Skeletal muscle satellite cell (primary cell): Measurements from ENCODE around the gene KCNH2.

Experiments
- H3K27me3 ChIP-seq: 2 replicates; pipeline ENCODE4 v1.7.0; 2013; ENCODE audit warnings: low read length; ENCODE audit not compliant: control insufficient read depth, insufficient read depth
- H3K36me3 ChIP-seq: 2 replicates; pipeline ENCODE4 v1.7.0; 2013; ENCODE audit warnings: mild to moderate bottlenecking, control low read depth, low read length; ENCODE audit not compliant: insufficient read depth
- H3K4me1 ChIP-seq: 2 replicates; pipeline ENCODE4 v1.7.0; 2013; ENCODE audit warnings: low read length; ENCODE audit not compliant: control insufficient read depth, insufficient read depth
- H3K4me2 ChIP-seq: 2 replicates; pipeline ENCODE4 v1.7.0; 2013; ENCODE audit warnings: mild to moderate bottlenecking, low read length
- H3K4me3 ChIP-seq: 2 replicates; pipeline ENCODE4 v1.7.0; 2013; ENCODE audit warnings: low read length
- H3K9ac ChIP-seq: 2 replicates; pipeline ENCODE4 v1.7.0; 2013; ENCODE audit warnings: mild to moderate bottlenecking, low read depth, low read length, moderate library complexity
- H3K9me3 ChIP-seq: replicated peaks from 2 replicates; pipeline ENCODE4 v1.7.0; 2013; ENCODE audit warnings: mild to moderate bottlenecking, control low read depth, low read length

The KCNH2 gene

DNA sequence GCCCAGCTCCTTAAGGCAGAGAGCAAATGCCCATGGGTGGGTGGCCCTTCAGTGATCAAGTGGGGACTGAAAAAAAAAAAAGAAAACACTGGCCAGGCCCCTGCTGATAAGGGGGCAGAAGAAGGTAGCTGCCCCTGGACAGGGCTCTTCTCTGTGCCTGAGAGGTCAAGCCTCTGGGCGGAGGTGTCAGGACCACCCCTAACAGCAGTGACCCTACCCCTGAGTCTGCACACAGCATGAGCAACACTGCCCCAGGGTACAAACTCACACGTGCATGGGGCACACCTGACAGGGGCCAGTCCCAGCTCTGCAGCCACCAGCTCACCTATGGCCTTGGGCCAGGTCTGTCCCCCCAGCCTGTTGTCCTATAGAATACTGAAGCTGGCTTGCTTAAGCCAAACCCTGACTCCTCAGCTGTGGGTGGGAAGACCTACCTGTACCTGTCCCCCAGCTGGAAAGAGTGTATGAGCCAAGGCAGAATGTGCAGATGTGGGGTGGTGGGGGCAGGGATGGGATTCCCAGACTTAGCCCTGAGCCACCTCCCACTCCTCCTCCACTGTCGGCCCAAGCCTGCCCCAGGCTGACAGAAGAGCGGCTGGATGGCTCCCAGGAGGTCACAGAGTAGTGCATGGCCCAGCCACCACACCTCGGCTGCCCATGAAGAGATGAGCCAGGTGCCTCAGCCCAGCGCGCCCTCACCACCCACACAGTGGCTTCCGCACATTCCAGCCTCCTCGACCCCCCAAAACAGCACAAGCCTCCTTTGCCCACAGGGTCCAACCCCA is 23.7 kb downstream of the KCNH2 start:
- H3K9ac ChIP-seq = no peak overlapping the region
- H3K9me3 ChIP-seq = no peaks in the 10 kb centered on the region
- H3K4me1 ChIP-seq = peaks cover 7% of the 10 kb centered on the region
- H3K27me3 ChIP-seq = peaks cover 12% of the 10 kb centered on the region
- no peak overlapping the region for H3K4me2 ChIP-seq
- no peak overlapping the region for H3K4me3 ChIP-seq
- no peaks in the 10 kb centered on the region for H3K36me3 ChIP-seq

DNA sequence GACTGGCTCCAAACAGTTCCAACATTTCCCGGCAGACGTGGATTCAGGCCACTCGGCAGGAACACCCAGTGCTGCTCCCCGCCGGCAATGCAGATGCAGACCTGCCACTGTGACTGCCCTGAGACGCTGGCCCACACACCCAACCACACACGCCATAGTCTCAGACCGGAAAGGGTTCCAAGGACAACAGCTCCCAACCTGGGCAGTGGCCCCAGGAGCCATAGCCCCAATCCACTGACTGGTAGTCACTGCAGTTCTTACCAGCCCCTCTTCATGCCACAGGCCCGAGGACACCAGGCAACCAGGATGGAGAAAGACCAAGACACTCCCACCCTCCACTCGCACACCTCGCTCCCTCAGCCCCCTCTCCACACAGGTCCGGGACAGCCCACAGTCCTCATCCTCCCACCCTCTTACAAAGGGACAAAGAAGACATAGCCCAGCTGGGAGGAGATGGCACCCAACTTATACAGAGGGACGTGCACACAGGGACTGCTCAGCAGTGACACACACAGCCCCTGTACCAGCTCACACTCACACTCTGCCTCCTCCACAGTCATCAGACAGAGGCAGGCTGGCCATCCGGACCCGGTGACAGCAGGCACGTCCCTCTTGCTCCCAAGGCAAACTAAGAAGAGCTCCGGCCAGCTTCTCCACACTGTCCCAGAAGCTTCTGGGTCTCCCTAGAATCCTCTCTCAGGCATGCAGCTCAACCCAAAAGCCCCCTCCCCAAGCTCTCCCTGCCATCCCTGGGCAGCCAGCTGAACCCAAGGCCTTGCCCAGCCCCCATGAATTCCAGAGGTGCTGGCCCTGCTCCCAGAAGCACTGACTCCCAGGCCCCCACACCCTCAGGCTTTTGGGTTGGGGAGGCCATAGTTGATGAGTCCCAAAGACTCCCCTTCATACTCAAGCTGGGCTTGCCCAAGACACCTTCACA is 24.8 kb downstream of the KCNH2 start:
- Histone ChIP-seq H3K9me3 (no peaks in the 10 kb centered on the region), H3K4me2 (no peak overlapping the region), H3K4me3 (no peak overlapping the region), H3K9ac (no peak overlapping the region), H3K4me1 (peaks cover 7% of the 10 kb centered on the region), H3K36me3 (no peaks in the 10 kb centered on the region), H3K27me3 (peaks cover 12% of the 10 kb centered on the region)

DNA sequence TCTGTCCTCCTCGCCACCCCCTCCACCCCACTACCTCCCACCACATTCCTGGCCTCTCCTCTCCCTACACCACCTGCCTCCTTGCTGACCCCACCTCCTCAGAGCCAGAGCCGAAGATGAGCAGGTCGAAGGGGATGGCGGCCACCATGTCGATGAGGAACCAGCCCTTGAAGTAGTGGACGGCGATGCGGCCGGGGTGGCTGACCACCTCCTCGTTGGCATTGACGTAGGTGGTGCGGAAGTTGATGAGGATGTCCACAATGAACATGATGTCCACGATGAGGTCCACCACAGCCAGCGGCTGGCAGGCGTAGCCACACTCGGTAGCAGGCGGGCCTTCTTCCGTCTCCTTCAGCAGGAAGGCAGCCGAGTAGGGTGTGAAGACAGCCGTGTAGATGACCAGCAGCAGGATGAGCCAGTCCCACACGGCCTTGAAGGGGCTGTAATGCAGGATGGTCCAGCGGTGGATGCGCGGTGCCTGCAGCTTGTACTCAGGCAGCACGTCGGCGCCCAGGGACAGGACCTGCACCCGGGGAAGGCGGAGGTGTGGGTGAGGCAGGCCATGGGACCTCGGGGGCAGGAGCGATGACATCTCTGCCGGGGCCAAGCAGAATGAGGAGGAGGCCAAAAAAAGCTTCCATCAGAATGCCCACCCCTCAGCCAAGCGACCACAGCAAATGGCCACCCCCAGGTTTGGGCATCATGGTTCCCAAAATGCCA is 25.6 kb downstream of the KCNH2 start:
- Histone ChIP-seq H3K9me3 (no peaks in the 10 kb centered on the region), H3K4me2 (no peak overlapping the region), H3K27me3 (peaks cover 12% of the 10 kb centered on the region), H3K9ac (no peak overlapping the region), H3K4me3 (no peak overlapping the region), H3K36me3 (no peaks in the 10 kb centered on the region), H3K4me1 (peaks cover 7% of the 10 kb centered on the region)

DNA sequence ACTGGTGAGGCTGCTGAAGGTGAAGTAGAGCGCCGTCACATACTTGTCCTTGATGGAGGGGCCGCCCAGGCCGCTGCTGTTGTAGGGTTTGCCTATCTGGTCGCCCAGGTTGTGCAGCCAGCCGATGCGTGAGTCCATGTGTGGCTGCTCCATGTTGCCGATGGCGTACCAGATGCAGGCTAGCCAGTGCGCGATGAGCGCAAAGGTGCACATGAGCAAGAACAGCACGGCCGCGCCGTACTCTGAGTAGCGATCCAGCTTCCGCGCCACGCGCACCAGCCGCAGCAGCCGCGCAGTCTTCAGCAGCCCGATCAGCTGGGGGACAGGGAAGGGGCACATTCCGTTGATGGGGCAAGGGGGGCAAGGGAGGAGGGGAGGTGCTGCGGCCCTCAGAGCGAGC is 26.6 kb downstream of the KCNH2 start:
- Histone ChIP-seq H3K9ac (no peak overlapping the region), H3K4me1 (peaks cover 7% of the 10 kb centered on the region), H3K9me3 (no peaks in the 10 kb centered on the region), H3K4me3 (no peak overlapping the region), H3K4me2 (no peak overlapping the region), H3K36me3 (no peaks in the 10 kb centered on the region), H3K27me3 (peaks cover 12% of the 10 kb centered on the region)

DNA sequence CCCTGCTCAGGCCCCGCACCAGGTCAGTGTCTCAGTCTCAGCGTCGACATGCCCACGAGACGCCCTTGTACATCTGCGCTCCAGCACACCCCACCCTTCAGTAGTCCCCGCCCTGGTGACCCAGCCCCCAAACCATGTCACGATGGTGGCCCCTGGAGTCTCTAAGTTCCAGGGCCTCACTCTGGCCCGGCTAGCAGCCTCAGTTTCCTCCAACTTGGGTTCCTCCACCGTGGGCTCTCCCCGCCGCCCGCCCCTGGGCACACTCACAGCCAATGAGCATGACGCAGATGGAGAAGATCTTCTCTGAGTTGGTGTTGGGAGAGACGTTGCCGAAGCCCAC is 27.0 kb downstream of the KCNH2 start:
- no peak overlapping the region for H3K4me2 ChIP-seq
- H3K4me1 ChIP-seq = peaks cover 6% of the 10 kb centered on the region
- peaks cover 11% of the 10 kb centered on the region for H3K27me3 ChIP-seq

DNA sequence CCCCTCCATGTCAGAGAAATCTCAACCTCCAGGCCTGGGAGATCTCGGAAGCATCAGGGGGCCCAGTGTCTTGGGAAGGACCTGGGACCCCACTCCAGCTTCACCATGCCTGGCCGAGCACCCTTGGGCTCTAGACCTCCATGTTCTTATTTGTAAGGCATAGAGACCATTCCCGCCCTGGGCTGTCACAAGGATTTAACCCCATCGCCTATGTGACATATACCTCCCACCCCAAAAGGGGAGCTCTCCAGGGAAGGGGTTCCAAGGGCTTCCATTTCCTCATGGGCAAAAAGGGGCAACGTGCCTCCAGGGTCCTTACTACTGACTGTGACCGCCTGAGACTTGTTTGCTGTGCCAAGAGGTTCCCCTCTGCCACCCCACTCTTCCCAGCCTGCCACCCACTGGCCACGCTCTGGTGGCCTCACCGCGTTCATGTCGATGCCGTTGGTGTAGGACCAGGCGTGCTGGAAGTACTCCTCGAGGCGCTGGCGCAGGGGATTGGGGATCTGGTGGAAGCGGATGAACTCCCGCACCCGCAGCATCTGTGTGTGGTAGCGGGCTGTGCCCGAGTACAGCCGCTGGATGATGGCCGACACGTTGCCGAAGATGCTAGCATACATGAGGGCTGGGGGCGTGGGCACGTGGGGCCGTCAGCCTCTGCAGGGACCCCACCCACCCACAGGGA is 27.5 kb downstream of the KCNH2 start:
- Histone ChIP-seq H3K36me3 (no peaks in the 10 kb centered on the region), H3K27me3 (peaks cover 7% of the 10 kb centered on the region), H3K4me3 (no peak overlapping the region), H3K9me3 (no peaks in the 10 kb centered on the region), H3K4me1 (peaks cover 3% of the 10 kb centered on the region), H3K4me2 (no peak overlapping the region), H3K9ac (no peak overlapping the region)

More for the DNA sequence above, 27.0 kb downstream of the KCNH2 start:
- Histone ChIP-seq H3K9ac (no peak overlapping the region), H3K9me3 (no peaks in the 10 kb centered on the region), H3K4me3 (no peak overlapping the region), H3K36me3 (no peaks in the 10 kb centered on the region)

DNA sequence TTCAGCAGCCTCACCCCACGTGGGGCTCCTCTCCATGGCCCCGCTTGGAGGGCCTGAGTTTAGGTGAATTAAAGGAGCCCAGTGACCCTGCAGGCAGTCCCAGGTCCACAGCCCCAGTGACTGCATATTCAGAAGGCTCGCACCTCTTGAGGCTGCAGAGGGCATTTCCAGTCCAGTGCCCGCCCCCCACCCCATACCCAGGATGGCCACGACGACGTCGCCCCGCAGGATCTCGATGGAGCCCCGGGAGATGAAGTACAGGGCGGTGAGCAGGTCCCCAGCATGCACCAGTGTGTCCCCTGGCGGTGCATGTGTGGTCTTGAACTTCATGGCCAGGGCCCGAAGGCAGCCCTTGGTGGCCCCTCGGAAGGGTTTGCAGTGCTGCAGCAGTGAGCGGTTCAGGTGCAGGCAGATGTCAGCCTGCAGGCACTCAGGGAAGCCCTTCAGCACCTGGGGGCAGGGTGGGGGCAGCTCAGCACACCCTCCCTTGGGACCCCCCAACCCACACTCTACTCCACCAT is 28.1 kb downstream of the KCNH2 start:
- Histone ChIP-seq H3K4me3 (no peak overlapping the region), H3K4me2 (no peak overlapping the region), H3K9ac (no peak overlapping the region), H3K36me3 (no peaks in the 10 kb centered on the region), H3K27me3 (peaks cover 2% of the 10 kb centered on the region), H3K4me1 (no peaks in the 10 kb centered on the region), H3K9me3 (no peaks in the 10 kb centered on the region)

DNA sequence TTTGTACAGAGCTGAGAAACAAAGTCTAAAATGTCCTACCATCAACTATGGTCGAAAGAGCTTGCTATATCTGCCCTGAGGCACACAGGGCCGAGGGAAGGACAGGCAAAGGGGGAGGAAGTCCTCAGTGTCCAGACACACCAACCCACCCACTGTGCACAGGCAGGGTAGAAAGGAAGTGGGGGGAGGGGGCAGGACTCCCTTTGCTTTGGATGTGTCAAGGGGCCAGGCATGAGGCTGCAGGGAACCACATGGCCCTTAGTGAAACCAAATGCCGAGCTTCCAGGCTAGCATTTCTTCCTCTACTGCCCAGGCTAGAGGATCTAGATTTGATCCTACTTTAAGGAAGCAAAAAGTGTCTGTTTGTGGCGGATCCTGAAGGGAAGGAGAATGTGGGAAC is 28.6 kb downstream of the KCNH2 start:
- Histone ChIP-seq H3K36me3 (no peaks in the 10 kb centered on the region), H3K27me3 (no peaks in the 10 kb centered on the region)

DNA sequence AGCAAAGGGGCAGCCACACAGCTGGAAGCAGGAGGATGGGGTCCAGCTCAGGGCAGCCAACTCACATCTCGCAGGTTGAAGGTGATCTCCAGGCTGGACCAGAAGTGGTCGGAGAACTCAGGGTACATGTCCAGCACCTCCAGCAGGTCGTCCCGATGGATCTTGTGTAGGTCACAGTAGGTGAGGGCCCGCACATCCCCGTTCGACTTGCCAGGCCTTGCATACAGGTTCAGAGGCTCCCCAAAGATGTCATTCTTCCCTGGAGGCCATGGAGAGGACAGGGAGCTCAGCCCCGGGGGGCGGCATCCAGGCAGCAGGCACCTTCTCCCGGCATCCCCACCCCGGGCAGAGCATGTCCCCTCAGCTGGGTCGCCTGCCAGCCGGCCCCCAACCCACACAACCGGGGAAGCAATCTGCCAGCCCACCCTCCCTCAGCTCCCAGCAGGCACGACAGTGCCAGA is 29.3 kb downstream of the KCNH2 start:
- Histone ChIP-seq H3K4me1 (no peaks in the 10 kb centered on the region), H3K4me3 (no peak overlapping the region), H3K9ac (no peak overlapping the region), H3K9me3 (no peaks in the 10 kb centered on the region), H3K27me3 (no peaks in the 10 kb centered on the region), H3K36me3 (no peaks in the 10 kb centered on the region), H3K4me2 (no peak overlapping the region)

More for the DNA sequence above, 28.6 kb downstream of the KCNH2 start:
- Histone ChIP-seq H3K4me3 (no peak overlapping the region), H3K4me1 (no peaks in the 10 kb centered on the region), H3K9me3 (no peaks in the 10 kb centered on the region), H3K9ac (no peak overlapping the region), H3K4me2 (no peak overlapping the region)

DNA sequence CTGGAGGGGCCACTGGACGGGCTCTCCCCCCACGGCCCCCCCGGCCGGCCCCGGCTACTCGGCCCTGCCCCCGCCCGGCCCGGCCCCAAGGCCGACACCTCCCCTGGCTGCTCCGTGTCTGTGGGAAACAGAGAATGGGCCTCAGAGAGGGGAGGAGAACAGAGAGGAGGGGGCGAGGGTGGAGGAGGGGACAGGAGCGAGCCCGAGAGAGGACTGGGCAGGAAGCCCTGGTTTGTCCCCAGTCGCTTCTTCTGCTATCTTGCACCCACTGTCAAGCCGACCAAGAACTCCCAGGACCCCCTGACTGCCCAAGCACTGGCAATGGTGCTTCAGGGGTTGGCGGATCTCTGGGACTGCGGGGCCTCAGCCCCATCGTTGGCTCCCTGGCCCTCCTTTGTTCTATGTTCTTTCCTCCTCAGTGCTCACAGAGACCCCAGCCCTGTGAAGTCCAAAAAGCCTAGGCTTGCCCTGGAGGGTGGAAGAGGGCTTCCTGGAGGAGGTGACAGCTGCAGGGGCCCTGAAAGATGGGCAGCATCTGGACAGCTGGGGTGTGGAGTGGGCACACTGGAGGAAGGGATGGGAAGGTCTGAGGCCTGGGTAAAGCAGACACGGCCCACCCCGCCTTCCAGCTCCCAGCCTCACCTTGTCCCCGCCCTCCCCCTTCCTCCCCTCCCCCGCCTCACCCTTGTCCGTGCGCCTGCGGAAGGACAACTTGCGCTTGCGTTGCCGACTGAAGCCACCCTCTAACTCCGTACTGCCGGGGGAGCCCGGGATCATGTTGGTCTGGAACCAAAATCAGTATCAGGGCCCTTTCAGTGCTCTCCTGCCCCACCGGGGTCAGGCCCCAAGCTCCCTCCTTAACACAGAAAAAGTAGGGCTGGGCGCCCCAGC is 30.1 kb downstream of the KCNH2 start:
- Histone ChIP-seq H3K9ac (no peak overlapping the region), H3K9me3 (no peaks in the 10 kb centered on the region), H3K4me3 (no peak overlapping the region), H3K36me3 (no peaks in the 10 kb centered on the region), H3K27me3 (peaks cover 3% of the 10 kb centered on the region), H3K4me2 (no peak overlapping the region), H3K4me1 (no peaks in the 10 kb centered on the region)
